ENCODE results near the gene APOL1. TPM values are rescaled to one million over a fixed set of nuclear protein-coding genes. Genes with fewer than 3 reads are reported as not detected.

APOL1 gene
- total and polyA plus RNA-seq, 3 donors from 2014 or later: 5.0 to 24.4 (median 9.4) TPM

- H3K4me1 ChIP-seq: peaks cover 21% of the 10 kb centered on the region
- H3K9me3 ChIP-seq: no peaks in the 10 kb centered on the region
- WGBS, 2 donors: 47 to 57% methylated on average over 10 to 12 of the region's 12 CpGs
- H3K27me3 ChIP-seq: no peaks in the 10 kb centered on the region
- H3K4me3 ChIP-seq: no peak overlapping the region
- H3K36me3 ChIP-seq (ENCODE audit: low read depth, missing control alignments): no peaks in the 10 kb centered on the region
- TF ChIP-seq POLR2A (IDR thresholded peaks at IDR 0.05): no peak
- TF ChIP-seq, protein P1, sequence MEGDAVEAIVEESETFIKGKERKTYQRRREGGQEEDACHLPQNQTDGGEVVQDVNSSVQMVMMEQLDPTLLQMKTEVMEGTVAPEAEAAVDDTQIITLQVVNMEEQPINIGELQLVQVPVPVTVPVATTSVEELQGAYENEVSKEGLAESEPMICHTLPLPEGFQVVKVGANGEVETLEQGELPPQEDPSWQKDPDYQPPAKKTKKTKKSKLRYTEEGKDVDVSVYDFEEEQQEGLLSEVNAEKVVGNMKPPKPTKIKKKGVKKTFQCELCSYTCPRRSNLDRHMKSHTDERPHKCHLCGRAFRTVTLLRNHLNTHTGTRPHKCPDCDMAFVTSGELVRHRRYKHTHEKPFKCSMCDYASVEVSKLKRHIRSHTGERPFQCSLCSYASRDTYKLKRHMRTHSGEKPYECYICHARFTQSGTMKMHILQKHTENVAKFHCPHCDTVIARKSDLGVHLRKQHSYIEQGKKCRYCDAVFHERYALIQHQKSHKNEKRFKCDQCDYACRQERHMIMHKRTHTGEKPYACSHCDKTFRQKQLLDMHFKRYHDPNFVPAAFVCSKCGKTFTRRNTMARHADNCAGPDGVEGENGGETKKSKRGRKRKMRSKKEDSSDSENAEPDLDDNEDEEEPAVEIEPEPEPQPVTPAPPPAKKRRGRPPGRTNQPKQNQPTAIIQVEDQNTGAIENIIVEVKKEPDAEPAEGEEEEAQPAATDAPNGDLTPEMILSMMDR (IDR thresholded peaks at IDR 0.05): no peak
- intact Hi-C loops (cut with DNase I; ENCODE audit: low total_unique reads): loop anchor here (10.0 kb wide), 1 partner anchor 90 kb away; no protein-coding TSS in a partner anchor
- DNase-seq: peak; percentile 75
- H3K27ac ChIP-seq: peak overlapping the region; percentile 24 to 71
Measured at GRCh38 chr22:36285017-36285416, 32.1 kb downstream of the APOL1 start.

- Histone ChIP-seq H3K4me1 (peaks cover 21% of the 10 kb centered on the region), H3K27ac (peak overlapping the region; percentile 60 to 71), H3K4me3 (no peak overlapping the region), H3K9me3 (no peaks in the 10 kb centered on the region), H3K36me3 (ENCODE audit: low read depth, missing control alignments) (no peaks in the 10 kb centered on the region), H3K27me3 (no peaks in the 10 kb centered on the region)
- TF ChIP-seq POLR2A (IDR thresholded peaks at IDR 0.05): no peak
- TF ChIP-seq, protein P1 (IDR thresholded peaks at IDR 0.05): no peak
- 44 to 83% methylated on average over 18 to 21 of the region's 21 CpGs for WGBS, 2 donors
- intact Hi-C loops (cut with DNase I; ENCODE audit: low total_unique reads): loop anchor here (10.0 kb wide), 1 partner anchor 91 kb away; no protein-coding TSS in a partner anchor
- DNase-seq: peak; percentile 54
Measured at GRCh38 chr22:36285545-36285944, 32.6 kb downstream of the APOL1 start.

GRCh38 chr22:36286096-36286957 is 33.4 kb downstream of the APOL1 start:
- Histone ChIP-seq H3K9me3 (no peaks in the 10 kb centered on the region), H3K27me3 (no peaks in the 10 kb centered on the region), H3K36me3 (ENCODE audit: low read depth, missing control alignments) (no peaks in the 10 kb centered on the region), H3K4me3 (no peak overlapping the region), H3K27ac (peak overlapping the region; percentile 60 to 71), H3K4me1 (peaks cover 21% of the 10 kb centered on the region)
- DNase-seq: peak; percentile 88
- intact Hi-C loops (cut with DNase I; ENCODE audit: low total_unique reads): loop anchor here (10.0 kb wide), 1 partner anchor 92 kb away; no protein-coding TSS in a partner anchor
- WGBS, 2 donors: 54 to 63% methylated on average over 17 to 28 of the region's 28 CpGs
- no peak for TF ChIP-seq POLR2A (IDR thresholded peaks at IDR 0.05)
- TF ChIP-seq, protein P1 (IDR thresholded peaks at IDR 0.05): peak; percentile 92 to 94 (median 92)

DNA sequence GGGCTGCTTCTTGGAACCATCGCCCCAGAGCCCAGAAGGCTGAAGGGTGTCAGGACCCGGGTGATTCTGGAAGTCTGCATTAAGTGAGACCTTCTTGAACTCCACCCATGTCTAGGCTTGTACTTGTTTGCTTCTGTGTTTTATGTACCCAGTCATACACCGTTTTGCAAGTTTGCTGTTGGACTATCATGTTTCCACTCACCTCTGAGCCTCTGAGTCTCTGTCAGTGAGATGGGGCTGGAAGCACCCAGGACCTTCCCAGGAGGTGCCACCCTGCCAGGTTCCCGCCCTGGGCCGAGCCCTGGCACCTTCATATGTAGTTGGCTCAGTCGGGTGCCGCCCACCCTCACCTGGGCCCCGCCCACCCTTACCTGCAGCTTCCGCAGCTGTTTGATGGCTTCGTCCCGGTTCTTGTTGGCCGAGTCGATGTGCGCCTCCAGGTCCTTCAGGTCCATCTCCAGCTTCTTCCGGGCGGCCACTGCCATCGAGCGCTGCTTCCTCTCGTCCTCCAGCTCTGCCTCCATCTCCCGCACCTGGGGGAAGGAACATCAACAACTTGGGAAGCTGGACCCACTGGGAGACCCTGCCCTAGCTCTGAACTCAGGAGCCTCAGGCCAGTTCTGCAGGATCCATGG is 35.1 kb downstream of the APOL1 start:
- Histone ChIP-seq H3K4me1 (peaks cover 21% of the 10 kb centered on the region), H3K27me3 (no peaks in the 10 kb centered on the region), H3K36me3 (ENCODE audit: low read depth, missing control alignments) (no peaks in the 10 kb centered on the region), H3K4me3 (no peak overlapping the region), H3K9me3 (no peaks in the 10 kb centered on the region), H3K27ac (no peak overlapping the region)
- WGBS, 2 donors: 92 to 93% methylated on average over 19 to 20 of the region's 20 CpGs
- no peak for DNase-seq
- intact Hi-C loops (cut with DNase I; ENCODE audit: low total_unique reads): loop anchor here (10.0 kb wide), 1 partner anchor 93 kb away; no protein-coding TSS in a partner anchor
- no peak for TF ChIP-seq POLR2A (IDR thresholded peaks at IDR 0.05)
- TF ChIP-seq, protein P1 (IDR thresholded peaks at IDR 0.05): no peak

Measured in testis (tissue), 3 donors.